Measurements from ENCODE around the gene TPP1.

The TPP1 gene

DNA sequence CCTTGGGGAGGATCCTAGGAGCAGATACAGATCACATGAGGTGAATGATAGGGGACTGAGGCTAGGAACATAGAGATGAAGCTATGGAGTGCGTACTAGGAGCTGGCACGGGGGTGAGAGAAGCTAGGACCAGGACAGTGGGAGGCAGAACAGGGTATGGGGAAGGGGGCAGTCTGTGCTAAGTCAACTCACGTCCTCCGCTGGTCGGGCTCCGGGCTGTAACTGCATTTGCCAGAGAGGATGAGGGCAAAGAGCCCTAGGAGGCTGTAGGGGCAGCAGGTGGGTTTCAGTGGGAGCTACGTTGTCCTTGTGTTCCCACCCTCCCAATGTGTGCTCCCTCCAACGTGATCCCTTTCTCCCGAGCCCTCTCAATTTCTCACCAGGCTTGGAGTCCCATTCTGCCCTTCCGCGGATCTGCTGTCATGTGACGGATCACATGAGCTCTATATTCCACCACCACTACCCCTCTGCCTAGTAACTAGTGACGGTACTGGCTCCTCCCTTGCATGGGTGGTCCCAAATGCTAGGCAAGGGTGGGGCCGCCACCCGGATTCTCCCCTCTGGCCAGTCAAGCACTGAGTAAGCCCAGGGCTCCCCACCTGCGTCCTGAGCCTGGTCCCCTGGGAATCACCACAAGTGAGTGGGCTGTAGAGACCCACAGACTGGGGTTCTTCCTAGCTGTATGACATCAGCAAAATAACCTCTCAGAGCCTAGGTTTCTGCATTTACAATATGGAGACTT is at the start of gene TPP1:
Gene TPP1, minus strand, starts transcription at position 419 of the 742 bp plus-strand sequence. Its CDS starts 22 bp downstream, at position 397.
- peak; percentile 99 for DNase-seq (ENCODE audit: insufficient read length, low spot score)
- TF ChIP-seq POLR2A (IDR thresholded peaks at IDR 0.05; ENCODE audit: low read depth, low read length): peak; percentile 36; the same call in 1 of the 2 replicates
- peak; percentile 91 for FAIRE-seq

- no peak for TF ChIP-seq POLR2A (IDR thresholded peaks at IDR 0.05; ENCODE audit: low read depth, low read length)
- DNase-seq (ENCODE audit: insufficient read length, low spot score): no peak
- FAIRE-seq: no peak
Measured at GRCh38 chr11:6667733-6668374, 48.6 kb upstream of the TPP1 start.

- no peak for FAIRE-seq
Measured at GRCh38 chr11:6666302-6667183, 47.3 kb upstream of the TPP1 start.

GRCh38 chr11:6664551-6664950 is 45.3 kb upstream of the TPP1 start:
- FAIRE-seq (no peak), DNase-seq (ENCODE audit: insufficient read length, low spot score) (no peak)
- TF ChIP-seq POLR2A (IDR thresholded peaks at IDR 0.05; ENCODE audit: low read depth, low read length): no peak

More at GRCh38 chr11:6666302-6667183, 47.3 kb upstream of the TPP1 start:
- DNase-seq (ENCODE audit: insufficient read length, low spot score): no peak
- TF ChIP-seq POLR2A (IDR thresholded peaks at IDR 0.05; ENCODE audit: low read depth, low read length): no peak

GRCh38 chr11:6663794-6664469 is 44.7 kb upstream of the TPP1 start:
- DNase-seq (ENCODE audit: insufficient read length, low spot score): no peak
- no peak for TF ChIP-seq POLR2A (IDR thresholded peaks at IDR 0.05; ENCODE audit: low read depth, low read length)
- no peak for FAIRE-seq

- DNase-seq (ENCODE audit: insufficient read length, low spot score) (no peak), FAIRE-seq (no peak)
- no peak for TF ChIP-seq POLR2A (IDR thresholded peaks at IDR 0.05; ENCODE audit: low read depth, low read length)
Measured at GRCh38 chr11:6660712-6661111, 41.5 kb upstream of the TPP1 start.

DNA sequence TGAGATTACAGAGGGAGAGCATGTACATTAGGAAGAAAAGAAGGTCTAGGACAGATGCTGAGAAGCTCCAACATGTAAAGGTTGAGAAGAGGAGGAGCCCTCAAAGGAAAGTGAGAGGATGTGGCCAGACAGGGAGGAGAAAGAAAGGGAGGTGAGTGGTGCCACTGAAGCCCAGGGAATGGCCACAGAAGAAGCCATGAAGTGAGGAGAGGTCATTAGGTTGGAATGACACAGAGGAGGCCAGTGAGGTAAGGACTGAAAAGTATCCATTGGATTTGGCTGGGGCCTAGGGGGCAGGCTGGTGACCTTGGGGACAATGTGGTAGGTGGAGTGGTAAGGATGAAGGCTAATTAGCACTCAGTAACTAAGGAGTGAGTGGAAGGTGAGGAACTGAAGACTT is 39.4 kb upstream of the TPP1 start:
- DNase-seq (ENCODE audit: insufficient read length, low spot score) (no peak), FAIRE-seq (no peak)
- TF ChIP-seq POLR2A (IDR thresholded peaks at IDR 0.05; ENCODE audit: low read depth, low read length): no peak

DNA sequence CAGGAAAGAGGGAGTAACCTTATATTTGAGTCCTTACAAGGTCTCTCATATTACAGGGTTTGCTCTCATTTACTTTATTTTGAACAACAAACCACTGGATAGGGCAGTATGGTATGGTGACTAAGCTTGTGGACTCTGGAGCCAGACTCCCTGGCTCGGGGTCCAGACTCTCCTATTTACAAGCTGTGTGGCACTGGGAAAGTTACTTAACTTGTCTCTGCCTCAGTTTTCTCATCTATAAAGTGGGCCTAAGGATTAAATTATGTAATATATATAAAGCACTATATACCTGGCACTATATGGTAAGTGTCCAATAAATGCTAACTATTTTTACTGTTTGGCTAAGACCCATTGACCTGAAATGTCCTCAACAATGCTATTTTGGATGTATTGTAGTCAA is 38.1 kb upstream of the TPP1 start:
- DNase-seq (ENCODE audit: insufficient read length, low spot score) (no peak), FAIRE-seq (no peak)
- TF ChIP-seq POLR2A (IDR thresholded peaks at IDR 0.05; ENCODE audit: low read depth, low read length): no peak

GRCh38 chr11:6656936-6657335 is 37.7 kb upstream of the TPP1 start:
- no peak for DNase-seq (ENCODE audit: insufficient read length, low spot score)
- TF ChIP-seq POLR2A (IDR thresholded peaks at IDR 0.05; ENCODE audit: low read depth, low read length): no peak
- FAIRE-seq: no peak

- TF ChIP-seq POLR2A (IDR thresholded peaks at IDR 0.05; ENCODE audit: low read depth, low read length): no peak
- no peak for DNase-seq (ENCODE audit: insufficient read length, low spot score)
- FAIRE-seq: no peak
Measured at GRCh38 chr11:6656584-6656915, 37.3 kb upstream of the TPP1 start.

GRCh38 chr11:6655790-6656583 is 36.8 kb upstream of the TPP1 start, which contains the start of gene DCHS1:
Gene DCHS1 (minus strand): TSS chr11:6655809. CDS start chr11:6641613, 14,196 bp downstream.
- FAIRE-seq (no peak), DNase-seq (ENCODE audit: insufficient read length, low spot score) (no peak)
- TF ChIP-seq POLR2A (IDR thresholded peaks at IDR 0.05; ENCODE audit: low read depth, low read length): no peak

DNA sequence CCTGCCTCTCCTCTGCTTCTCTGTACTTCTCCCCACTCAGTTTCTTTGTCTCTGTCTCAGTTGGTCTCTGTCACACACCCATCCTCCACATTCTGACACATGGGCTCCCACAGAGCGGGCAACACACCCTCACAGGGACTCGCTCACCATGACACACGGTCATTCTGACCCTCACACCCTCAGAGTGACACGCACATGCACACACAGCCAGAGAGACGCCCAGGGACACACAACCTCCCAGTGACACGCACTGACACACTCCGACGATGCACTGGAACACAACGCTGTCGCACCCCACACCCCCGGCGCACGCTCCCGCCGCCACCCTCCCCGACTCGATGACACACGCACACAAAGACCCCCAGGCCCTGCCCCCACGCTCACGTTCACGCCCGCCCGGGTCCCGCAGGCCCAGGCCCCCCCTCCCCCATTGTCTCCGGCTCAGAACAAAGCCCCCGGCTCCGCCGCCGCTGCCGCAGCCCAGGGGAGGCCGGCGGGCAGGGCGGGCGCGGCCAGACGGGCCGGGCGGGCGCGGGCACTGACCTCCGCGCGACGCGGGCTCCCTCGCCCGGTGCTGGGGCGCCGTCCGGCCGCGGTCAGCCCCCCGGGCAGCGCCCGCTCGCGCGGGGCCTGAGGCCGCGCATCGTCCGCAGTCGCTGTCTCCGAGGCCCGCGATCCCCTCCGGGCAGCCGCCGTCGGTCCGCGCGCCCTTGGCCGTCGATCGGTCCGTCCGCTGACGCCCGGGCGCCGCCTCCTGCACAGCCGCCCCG is 36.0 kb upstream of the TPP1 start:
- FAIRE-seq (no peak), DNase-seq (ENCODE audit: insufficient read length, low spot score) (no peak)
- no peak for TF ChIP-seq POLR2A (IDR thresholded peaks at IDR 0.05; ENCODE audit: low read depth, low read length)
